Stimulated activated CD8-positive, alpha-beta memory T cell treated with anti-CD3 and anti-CD28 coated beads, Interleukin-15, amount 100 ng/mL, for 4 hours (primary cell): ENCODE measurements around the gene MTHFD1.

Experiments
- DNase-seq, 2 donors: peaks; one replicate each; pipeline ENCODE4 v3.0.0-alpha.2; 2020; ENCODE audit warnings: low read depth in 2 of 2

Gene MTHFD1

DNA sequence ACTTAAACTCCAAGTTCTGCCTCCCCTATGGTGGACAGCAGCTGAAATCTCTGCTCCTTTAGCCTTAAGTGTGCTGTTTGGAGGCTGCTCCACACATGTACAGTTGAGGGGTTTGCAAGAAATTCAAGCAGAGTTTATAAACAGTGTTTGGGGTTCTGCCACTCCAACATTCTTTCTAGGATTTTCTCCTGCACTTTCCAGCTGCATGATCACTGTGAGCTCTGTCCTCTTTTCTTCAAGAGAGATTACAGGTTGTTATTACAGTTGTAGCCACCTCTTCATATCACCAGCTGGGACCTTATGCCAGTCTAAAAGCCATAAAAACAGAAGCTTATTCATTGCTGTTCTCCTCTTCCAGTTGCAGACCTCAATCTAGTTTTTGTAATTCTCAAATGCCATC is 107.1 kb downstream of the MTHFD1 start:
- no peak for DNase-seq

- no peak for DNase-seq
Measured at GRCh38 chr14:64496764-64497163, 108.6 kb downstream of the MTHFD1 start.

- DNase-seq: no peak
Measured at GRCh38 chr14:64500088-64500487, 111.9 kb downstream of the MTHFD1 start.

DNA sequence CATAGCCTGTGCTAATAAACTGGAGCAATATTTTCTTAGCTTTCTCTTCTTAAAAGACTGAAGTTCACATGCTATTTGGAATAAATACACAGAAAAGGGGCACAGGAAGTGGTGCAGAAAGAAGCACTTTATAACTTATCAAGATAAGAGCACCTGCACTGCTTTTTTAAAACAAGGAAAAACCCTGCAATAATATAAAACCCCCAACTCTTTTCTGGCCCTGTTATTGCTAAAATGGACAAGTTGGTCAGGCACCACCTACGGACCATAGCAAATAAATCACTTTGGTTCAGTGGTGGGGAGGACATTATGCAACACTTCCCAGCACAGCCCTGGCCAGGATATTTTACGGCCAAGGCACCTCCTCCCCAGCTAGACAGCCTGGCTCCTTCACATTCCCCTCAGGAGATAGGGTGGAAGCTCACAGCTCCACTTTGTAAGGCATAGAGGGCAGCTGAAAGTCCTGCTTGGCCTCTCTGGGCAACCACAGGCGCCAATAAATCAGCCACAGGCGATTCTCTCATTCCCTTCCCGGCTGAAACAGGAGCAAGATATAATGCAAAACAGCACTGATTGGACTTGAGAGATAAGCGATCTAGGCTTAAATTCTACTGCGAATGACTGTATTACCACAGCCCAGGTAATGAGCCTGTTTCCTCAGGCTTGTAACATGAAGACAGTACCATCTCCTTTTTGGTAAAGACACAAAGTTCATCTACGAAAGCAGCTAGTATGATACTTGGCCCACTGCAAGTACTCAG is 113.4 kb downstream of the MTHFD1 start:
- no peak for DNase-seq

- no peak for DNase-seq
Measured at GRCh38 chr14:64502456-64502855, 114.3 kb downstream of the MTHFD1 start.

- DNase-seq: no peak
Measured at GRCh38 chr14:64502887-64503433, 114.8 kb downstream of the MTHFD1 start.

- DNase-seq: peak; percentile 92 to 95
Measured at GRCh38 chr14:64503434-64504309, 115.5 kb downstream of the MTHFD1 start, which contains the start of gene ZBTB25. ZBTB25 (minus strand) TSS chr14:64503838; CDS start chr14:64490533, 13,305 bp downstream.

DNA sequence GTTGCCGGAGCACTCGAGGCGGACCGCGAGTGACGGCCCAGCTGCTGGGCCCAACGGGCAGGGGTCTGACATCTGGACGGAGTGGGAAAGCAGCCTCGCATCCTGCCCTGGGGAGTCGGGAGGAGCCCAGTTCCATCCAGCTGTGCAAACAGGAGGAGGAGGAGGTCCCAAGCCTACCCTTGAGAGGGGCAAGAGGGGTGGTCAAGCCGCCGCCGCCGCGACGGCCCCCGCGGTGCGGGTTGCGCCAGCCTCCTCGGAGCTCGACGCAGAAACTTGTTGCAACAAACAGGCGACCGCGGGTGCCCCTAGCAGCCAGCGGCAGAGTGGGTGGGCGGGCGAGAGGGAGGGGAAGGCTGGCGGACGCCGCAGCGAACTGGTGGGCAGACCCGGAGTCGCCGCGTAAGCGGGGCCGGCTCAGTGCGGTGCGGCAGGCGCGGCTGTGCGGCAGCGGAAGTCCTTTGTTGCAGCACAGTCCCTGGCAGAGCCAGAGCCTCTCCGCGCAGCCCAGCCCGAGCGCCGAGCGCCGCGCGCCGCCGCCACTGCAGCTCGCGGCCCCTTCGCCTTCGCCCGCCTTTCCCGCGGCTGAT is 116.2 kb downstream of the MTHFD1 start, which contains the start of gene ZBTB1:
TSS of gene ZBTB1 (plus strand) at position 461 of the 587 bp plus-strand sequence. CDS start 16,735 bp downstream, outside the sequence.
- peak; percentile 76 to 81 for DNase-seq

GRCh38 chr14:64504897-64505794 is 117.0 kb downstream of the MTHFD1 start:
- DNase-seq: peak; percentile 67 to 74

DNA sequence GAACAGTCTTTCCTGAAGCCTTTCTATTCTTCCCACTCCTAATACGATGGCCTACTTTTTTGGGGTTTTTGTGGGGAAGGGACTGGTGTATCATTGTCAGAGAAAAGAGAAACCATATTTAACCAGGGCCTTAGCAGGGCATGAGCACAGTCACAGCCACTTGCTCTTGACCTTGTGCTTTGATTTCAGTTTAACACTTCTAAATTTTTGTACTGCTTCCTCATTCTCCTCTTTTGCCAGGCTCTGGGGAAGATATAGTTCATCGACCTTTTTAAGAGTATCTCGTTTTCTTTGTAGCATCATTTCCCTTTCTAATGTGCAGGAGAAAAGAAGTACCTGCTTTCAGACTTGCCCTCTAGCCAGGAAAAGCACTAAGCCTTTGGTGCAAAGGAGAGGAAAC is 118.6 kb downstream of the MTHFD1 start:
- no peak for DNase-seq

DNA sequence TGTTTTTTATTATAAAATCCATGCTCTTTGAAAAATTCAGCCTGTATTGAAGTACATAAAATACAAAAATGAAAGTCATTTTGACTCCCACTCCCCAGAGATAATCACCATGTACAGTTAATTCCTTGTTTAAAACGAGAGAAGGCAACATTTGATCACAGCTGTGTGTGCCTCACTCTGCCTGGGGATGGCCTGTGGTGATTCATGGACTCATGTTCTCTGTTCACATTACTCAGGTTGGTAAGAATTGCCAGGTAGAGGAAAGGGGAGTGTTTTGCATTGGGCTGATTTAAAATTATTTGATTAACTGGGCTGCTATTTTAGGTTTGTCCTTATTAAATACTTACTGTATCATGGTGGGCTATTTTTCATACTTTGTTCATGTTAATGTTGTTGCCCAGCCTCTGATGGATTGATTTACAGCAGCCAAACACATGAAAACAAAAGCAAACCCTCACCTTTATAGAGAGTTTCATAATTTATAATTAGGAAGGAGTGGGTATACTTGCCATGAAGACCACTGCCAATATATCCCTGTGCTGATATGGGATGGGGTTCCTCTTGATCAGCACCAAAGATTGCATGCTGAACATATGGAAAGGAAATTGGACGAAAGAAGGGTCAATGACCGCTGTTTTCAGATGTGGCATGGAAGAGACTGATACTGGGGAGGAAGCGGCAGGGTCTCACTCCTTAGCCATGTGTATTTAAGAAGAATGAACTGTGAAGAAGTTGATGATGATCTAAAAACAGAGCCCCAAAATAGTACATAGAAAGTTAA is 119.4 kb downstream of the MTHFD1 start:
- DNase-seq: peak in 1 of 2 donors; percentile 27

DNA sequence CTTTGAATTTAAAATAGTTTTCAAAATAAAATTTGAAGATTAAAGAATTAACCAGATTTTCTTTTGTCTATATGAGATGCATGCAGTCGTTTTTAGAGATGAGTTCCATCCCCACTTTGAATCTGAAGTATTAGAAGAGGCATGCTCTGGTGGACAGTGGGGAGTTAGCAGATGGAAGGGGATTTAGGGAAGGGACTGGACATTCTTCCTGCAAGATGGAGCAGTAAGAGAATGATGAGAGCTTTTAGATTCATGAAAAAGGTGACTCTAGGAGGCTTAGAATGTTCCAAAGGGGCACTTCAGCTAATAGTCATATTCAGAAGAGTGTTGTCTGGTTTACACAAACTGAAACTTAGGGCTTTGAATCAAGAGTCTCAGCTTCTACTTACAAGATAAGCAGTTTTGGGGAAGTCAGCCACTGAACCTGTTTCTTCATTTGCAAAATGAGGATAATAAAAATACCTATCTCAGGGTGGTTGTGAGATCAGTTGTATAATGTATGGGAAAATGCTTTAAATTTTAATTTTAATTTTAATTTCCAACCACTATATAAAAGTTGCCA is 120.1 kb downstream of the MTHFD1 start:
- DNase-seq: no peak

GRCh38 chr14:64509036-64509435 is 120.9 kb downstream of the MTHFD1 start:
- no peak for DNase-seq
